H1 (cell line): ENCODE measurements around the gene LSM4. TPM values are rescaled to one million over a fixed set of nuclear protein-coding genes. Genes with fewer than 3 reads are reported as not detected.

ENCODE experiments used
- ASH2L ChIP-seq: fragments of 200-600, 300-600 bp; sonication (generic); IDR thresholded peaks from one replicate; pipeline ENCODE4 v1.7.1; 2017; ENCODE audit warnings: low read length
- CHD1 ChIP-seq: IDR thresholded peaks from 2 replicates; pipeline ENCODE4 v1.6.1; 2012; ENCODE audit warnings: low read depth, low read length, improper control_type of control experiment
- HDAC2 ChIP-seq, 2 experiments: fragments of 300-600 bp in 1 of 2; sonication (generic) in 1 of 2; IDR thresholded peaks; 2 replicates each; pipeline ENCODE4 v1.6.1; 2011 to 2012; ENCODE audit warnings: low read depth in 2 of 2, low read length in 2 of 2, mild to moderate bottlenecking in 2 of 2, moderate library complexity in 2 of 2, borderline replicate concordance in 1 of 2, inconsistent platforms in 1 of 2
- MAFK ChIP-seq: IDR thresholded peaks from 2 replicates; pipeline ENCODE4 v1.6.1; 2012; ENCODE audit warnings: low read depth, mild to moderate bottlenecking, improper control_type of control experiment, low read length
- POLR2A ChIP-seq, 2 experiments: IDR thresholded peaks; 1 replicate in 1 of 2; 2 replicates in 1 of 2; pipeline ENCODE4 v1.6.1; 2011; ENCODE audit warnings: low read depth in 2 of 2, low read length in 2 of 2, mild to moderate bottlenecking in 2 of 2; ENCODE audit errors: control extremely low read depth in 1 of 2
- RAD21 ChIP-seq, 2 experiments: IDR thresholded peaks in 1 of 2; conservative IDR thresholded peaks in 1 of 2; 2 replicates each; pipeline ENCODE4 v1.6.1; 2011; ENCODE audit warnings: low read depth in 2 of 2, low read length in 2 of 2, improper control_type of control experiment in 1 of 2, inconsistent platforms in 1 of 2, mild to moderate bottlenecking in 1 of 2, moderate library complexity in 1 of 2
- SIN3A ChIP-seq, 2 experiments: IDR thresholded peaks in 1 of 2; conservative IDR thresholded peaks in 1 of 2; 2 replicates each; pipeline ENCODE4 v1.6.1; 2011 to 2012; ENCODE audit warnings: low read length in 2 of 2, improper control_type of control experiment in 1 of 2, low read depth in 1 of 2, mild to moderate bottlenecking in 1 of 2
- SP1 ChIP-seq: IDR thresholded peaks from 2 replicates; pipeline ENCODE4 v1.6.1; 2011; ENCODE audit warnings: low read depth, low read length
- SP4 ChIP-seq: IDR thresholded peaks from 2 replicates; pipeline ENCODE4 v1.6.1; 2012; ENCODE audit warnings: low read length, inconsistent platforms
- TCF12 ChIP-seq: IDR thresholded peaks from 2 replicates; pipeline ENCODE4 v1.6.1; 2011; ENCODE audit warnings: low read depth, mild to moderate bottlenecking, low read length
- polyA plus RNA-seq, 7 experiments: library from polyadenylated mRNA; depleted of rRNA in 3 of 7; stranded (reverse) in 5 of 7; unstranded in 2 of 7; fragments of >200 nt in 5 of 7; fragments of 200-250 nt in 2 of 7; gene quantifications; 1 replicate in 5 of 7; 2 replicates in 1 of 7; 4 replicates in 1 of 7; pipeline versions ENCODE4 v1.2.1 to v1.2.3, GENCODE V29; 2011 to 2013; ENCODE audit warnings: missing spikeins in 2 of 7, mixed read lengths in 2 of 7
- total RNA-seq: library from RNA; stranded (reverse); fragmentation: NEBNext Ultra II Directional; extraction: Animal tissue kit (Norgen Biotek cat#: 25700); gene quantifications from 2 replicates; pipeline ENCODE4 v1.2.1, GENCODE V29; 2021

Gene LSM4
- total and polyA plus RNA-seq, 2 of the 8 experiments (the other 6 are each of a cell fraction or from before 2014, with no cell fraction given), result 302 to 319 TPM

- TF ChIP-seq TCF12 (peak; percentile 91; the same call in 1 of the 2 replicates), POLR2A (IDR thresholded peaks at IDR 0.05; ENCODE audit: control extremely low read depth in 1 of 2, low read depth in 2 of 2, low read length in 2 of 2) (peak; percentile 29 to 68; a peak in 2 of 3 replicates), RAD21 (IDR thresholded peaks at IDR 0.05 in 1 of 2, conservative IDR thresholded peaks at IDR 0.05 in 1 of 2; ENCODE audit: low read depth in 2 of 2, low read length in 2 of 2) (peak; percentile 87 to 93), ASH2L (peak; percentile 40), CHD1 (no peak; the same call in 1 of the 2 replicates), SP4 (0 out of 2 replicates have a peak, but pooled peaks have one; percentile 70), HDAC2 (IDR thresholded peaks at IDR 0.05; ENCODE audit: borderline replicate concordance in 1 of 2, low read depth in 2 of 2, low read length in 2 of 2) (0 out of 4 replicates have a peak, but pooled peaks have one; percentile 1 to 16), MAFK (no peak), SP1 (peak; percentile 61), SIN3A (conservative IDR thresholded peaks at IDR 0.05 in 1 of 2, IDR thresholded peaks at IDR 0.05 in 1 of 2; ENCODE audit: low read depth in 1 of 2, low read length in 2 of 2) (0 out of 4 replicates have a peak, but pooled peaks of 1 of the 2 experiments have one; percentile 56)
- TF ChIP-seq, all 59 proteins: peak for 15
Observed at GRCh38 chr19:18279516-18280246, 43.2 kb downstream of the LSM4 start (continued).
